WERI-Rb-1 (cell line): ENCODE results near the gene PABPN1L.
A peak's percentile ranks its signal among the peaks of the same experiment; 100 is the strongest.

Experiments
- DNase-seq: peaks from one replicate; pipeline ENCODE4 v3.0.0-alpha.2; 2020
- H3K27ac ChIP-seq: fragments of 250-450 bp; sonication (Bioruptor Pico); 2 replicates; pipeline ENCODE4 v1.5.1; 2020; ENCODE audit warnings: mild to moderate bottlenecking, moderate library complexity
- H3K27me3 ChIP-seq: fragments of 250-450 bp; sonication (Bioruptor Pico); 2 replicates; pipeline ENCODE4 v1.5.1; 2021; ENCODE audit warnings: mild to moderate bottlenecking, low read depth, moderate library complexity; ENCODE audit not compliant: insufficient read depth, severe bottlenecking
- H3K36me3 ChIP-seq: fragments of 250-450 bp; sonication (Bioruptor Pico); 2 replicates; pipeline ENCODE4 v1.5.1; 2020; ENCODE audit warnings: mild to moderate bottlenecking, moderate library complexity
- H3K4me3 ChIP-seq: 2 replicates; pipeline ENCODE4 v1.5.1; 2011; ENCODE audit warnings: low read depth, mild to moderate bottlenecking, control low read depth, low read length
- H3K9me3 ChIP-seq: fragments of 250-450 bp; sonication (Bioruptor Pico); 2 replicates; pipeline ENCODE4 v1.5.1; 2021; ENCODE audit warnings: mild to moderate bottlenecking, moderate library complexity; ENCODE audit not compliant: severe bottlenecking
- TF ChIP-seq, protein P1 (sequence below): IDR thresholded peaks from 2 replicates; pipeline ENCODE4 v1.5.1; 2011; ENCODE audit warnings: low read depth, mild to moderate bottlenecking, control low read depth, inconsistent platforms, low read length

The PABPN1L gene

DNA sequence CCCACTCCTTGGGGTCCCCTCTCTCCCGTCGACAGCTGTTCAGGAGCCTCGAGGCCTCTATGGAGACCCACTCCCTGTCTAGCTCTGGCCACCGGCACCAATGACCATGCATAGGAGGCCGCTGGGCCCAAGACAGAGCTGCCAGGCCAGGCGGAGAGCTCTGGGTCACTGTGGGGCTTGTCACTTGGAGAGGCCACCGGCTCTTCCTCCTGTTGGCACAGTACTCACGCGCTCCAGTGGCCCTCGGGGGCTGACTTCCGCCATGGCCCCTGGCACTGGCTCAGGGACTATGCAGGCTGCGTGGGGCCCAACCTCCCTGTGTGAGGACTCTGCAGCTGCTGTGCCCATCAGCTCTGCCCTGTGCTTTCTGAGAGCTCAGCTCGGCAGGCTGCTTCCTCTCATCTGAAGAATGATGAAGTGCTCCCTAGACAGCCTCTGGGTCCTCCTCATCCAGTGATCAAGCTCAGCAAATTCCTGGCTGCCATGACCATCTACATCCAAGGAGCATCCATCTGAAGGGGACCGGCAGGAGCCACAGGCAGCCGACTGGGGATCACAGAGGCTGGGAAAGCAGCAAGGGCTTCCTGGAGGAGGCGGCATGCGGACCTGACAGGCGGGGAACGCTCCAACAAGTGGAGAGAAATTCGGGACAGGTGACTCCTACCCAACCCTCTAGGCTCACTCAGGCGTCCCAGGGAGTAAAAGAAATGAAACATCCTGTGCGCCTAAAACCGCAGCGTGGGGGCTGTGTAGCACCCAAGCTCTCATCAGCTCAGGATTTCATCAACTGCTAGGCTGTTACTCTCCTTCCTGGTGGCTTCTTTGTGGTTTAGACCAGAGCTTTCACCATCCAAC, 26.5 kb downstream of the PABPN1L start:
- no peak for DNase-seq
- TF ChIP-seq, protein P1, sequence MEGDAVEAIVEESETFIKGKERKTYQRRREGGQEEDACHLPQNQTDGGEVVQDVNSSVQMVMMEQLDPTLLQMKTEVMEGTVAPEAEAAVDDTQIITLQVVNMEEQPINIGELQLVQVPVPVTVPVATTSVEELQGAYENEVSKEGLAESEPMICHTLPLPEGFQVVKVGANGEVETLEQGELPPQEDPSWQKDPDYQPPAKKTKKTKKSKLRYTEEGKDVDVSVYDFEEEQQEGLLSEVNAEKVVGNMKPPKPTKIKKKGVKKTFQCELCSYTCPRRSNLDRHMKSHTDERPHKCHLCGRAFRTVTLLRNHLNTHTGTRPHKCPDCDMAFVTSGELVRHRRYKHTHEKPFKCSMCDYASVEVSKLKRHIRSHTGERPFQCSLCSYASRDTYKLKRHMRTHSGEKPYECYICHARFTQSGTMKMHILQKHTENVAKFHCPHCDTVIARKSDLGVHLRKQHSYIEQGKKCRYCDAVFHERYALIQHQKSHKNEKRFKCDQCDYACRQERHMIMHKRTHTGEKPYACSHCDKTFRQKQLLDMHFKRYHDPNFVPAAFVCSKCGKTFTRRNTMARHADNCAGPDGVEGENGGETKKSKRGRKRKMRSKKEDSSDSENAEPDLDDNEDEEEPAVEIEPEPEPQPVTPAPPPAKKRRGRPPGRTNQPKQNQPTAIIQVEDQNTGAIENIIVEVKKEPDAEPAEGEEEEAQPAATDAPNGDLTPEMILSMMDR = no peak
- Histone ChIP-seq H3K27ac (no peak overlapping the region), H3K4me3 (no peak overlapping the region), H3K9me3 (no peaks in the 10 kb centered on the region), H3K36me3 (no peaks in the 10 kb centered on the region), H3K27me3 (no peaks in the 10 kb centered on the region)

- Histone ChIP-seq H3K27me3 (no peaks in the 10 kb centered on the region), H3K9me3 (no peaks in the 10 kb centered on the region), H3K36me3 (no peaks in the 10 kb centered on the region), H3K4me3 (no peak overlapping the region), H3K27ac (no peak overlapping the region)
- TF ChIP-seq, protein P1 = peak; percentile 56
- peak; percentile 45 for DNase-seq
These were observed 27.4 kb downstream of the PABPN1L start for GRCh38 chr16:88839026-88839529.

GRCh38 chr16:88838566-88838965, 27.9 kb downstream of the PABPN1L start:
- TF ChIP-seq, protein P1 = no peak
- Histone ChIP-seq H3K4me3 (no peak overlapping the region), H3K36me3 (no peaks in the 10 kb centered on the region), H3K27me3 (no peaks in the 10 kb centered on the region), H3K27ac (no peak overlapping the region), H3K9me3 (no peaks in the 10 kb centered on the region)
- DNase-seq = no peak

GRCh38 chr16:88837806-88838205, 28.7 kb downstream of the PABPN1L start:
- Histone ChIP-seq H3K36me3 (no peaks in the 10 kb centered on the region), H3K9me3 (no peaks in the 10 kb centered on the region), H3K4me3 (no peak overlapping the region), H3K27me3 (no peaks in the 10 kb centered on the region), H3K27ac (no peak overlapping the region)
- TF ChIP-seq, protein P1 = no peak
- no peak for DNase-seq

DNA sequence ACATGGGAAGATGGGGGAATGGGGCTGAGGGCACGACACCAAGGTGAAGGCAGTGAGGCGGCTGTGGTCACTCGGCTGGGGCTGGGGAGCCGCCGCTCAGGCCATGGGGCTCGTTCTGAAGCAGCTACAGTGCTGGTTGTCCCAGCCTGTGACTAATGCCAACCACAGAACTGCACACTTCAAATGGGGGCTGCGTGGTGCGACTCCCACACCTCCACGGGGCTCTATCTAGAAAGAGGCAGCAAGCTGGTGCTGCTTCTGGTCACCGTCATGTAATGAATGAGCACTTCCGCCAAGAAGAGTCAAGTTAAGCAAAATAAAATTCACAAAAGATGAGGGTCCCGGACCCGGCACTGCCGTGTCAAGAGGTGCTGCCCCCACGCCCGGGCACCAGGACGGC, 29.7 kb downstream of the PABPN1L start:
- Histone ChIP-seq H3K9me3 (no peaks in the 10 kb centered on the region), H3K4me3 (no peak overlapping the region), H3K27me3 (no peaks in the 10 kb centered on the region), H3K27ac (no peak overlapping the region), H3K36me3 (no peaks in the 10 kb centered on the region)
- no peak for DNase-seq
- TF ChIP-seq, protein P1 = no peak
